Measurements from ENCODE around the gene ELOVL5.

DNA sequence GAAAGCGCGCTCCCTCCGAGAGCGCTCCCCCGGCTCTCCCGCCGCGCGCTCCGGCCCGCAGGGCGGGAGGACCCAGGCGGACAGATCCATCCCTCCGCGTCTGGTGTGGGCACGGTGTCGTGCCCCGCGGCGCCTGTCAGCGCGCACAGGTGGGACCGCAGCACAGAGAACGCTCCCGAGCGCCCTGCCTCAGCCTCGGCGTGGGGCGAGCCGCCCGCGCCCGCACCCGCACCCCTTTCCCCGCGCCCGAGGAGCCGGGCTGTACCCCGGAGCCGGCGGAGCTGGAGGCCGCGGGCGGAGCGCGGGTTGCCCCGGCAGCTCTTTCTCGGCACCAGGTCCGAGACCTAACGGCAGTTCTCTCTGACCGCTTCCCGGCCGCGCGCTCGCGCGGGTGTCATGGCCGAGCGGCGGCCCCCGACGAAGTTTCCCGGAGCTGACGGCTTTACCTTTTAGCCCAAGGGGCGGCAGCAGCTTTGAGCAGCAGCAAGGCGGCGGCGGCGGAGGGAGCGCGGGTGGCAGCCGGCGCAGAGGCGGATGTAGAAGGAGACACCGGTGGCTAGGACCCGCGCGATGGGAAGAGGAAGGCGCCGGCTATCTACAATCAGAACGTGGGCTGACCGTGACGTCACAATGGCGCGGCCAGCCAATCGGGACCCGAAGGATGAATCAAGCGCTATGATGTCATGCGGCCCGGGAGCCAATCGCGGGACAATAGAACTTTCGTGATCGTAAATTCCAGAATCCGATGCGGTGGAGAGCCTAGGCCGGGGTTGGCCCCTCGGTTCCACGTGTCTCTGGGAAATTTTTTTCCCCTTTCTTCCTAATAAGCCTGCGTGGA is at the start of gene ELOVL5:
- TF ChIP-seq, protein P1, sequence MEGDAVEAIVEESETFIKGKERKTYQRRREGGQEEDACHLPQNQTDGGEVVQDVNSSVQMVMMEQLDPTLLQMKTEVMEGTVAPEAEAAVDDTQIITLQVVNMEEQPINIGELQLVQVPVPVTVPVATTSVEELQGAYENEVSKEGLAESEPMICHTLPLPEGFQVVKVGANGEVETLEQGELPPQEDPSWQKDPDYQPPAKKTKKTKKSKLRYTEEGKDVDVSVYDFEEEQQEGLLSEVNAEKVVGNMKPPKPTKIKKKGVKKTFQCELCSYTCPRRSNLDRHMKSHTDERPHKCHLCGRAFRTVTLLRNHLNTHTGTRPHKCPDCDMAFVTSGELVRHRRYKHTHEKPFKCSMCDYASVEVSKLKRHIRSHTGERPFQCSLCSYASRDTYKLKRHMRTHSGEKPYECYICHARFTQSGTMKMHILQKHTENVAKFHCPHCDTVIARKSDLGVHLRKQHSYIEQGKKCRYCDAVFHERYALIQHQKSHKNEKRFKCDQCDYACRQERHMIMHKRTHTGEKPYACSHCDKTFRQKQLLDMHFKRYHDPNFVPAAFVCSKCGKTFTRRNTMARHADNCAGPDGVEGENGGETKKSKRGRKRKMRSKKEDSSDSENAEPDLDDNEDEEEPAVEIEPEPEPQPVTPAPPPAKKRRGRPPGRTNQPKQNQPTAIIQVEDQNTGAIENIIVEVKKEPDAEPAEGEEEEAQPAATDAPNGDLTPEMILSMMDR (conservative IDR thresholded peaks at IDR 0.05; ENCODE audit: low read length) = no peak
- TF ChIP-seq EZH2phosphoT487 (IDR thresholded peaks at IDR 0.05; ENCODE audit: borderline replicate concordance) = no peak

Measured in Loucy (cell line).